Prostate gland (tissue), 2 donors: ENCODE data around the gene CNTNAP2.

Experiments
- POLR2A ChIP-seq: fragments of 450-650 bp; IDR thresholded peaks from one replicate; pipeline ENCODE4 v1.6.1; 2016; ENCODE audit warnings: antibody characterized with exemption, mild to moderate bottlenecking
- POLR2AphosphoS5 ChIP-seq: sonication (generic); formaldehyde crosslinking; IDR thresholded peaks from one replicate; pipeline ENCODE4 v1.6.1; 2017; ENCODE audit warnings: antibody characterized with exemption
- TF ChIP-seq, protein P1 (sequence below), 4 experiments: fragments of 200-600 bp in 2 of 4; fragments of 450-650 bp in 2 of 4; sonication (generic) in 2 of 4; IDR thresholded peaks; 1 replicate in 3 of 4; 2 replicates in 1 of 4; pipeline ENCODE4 v1.5.1; 2016 to 2019; ENCODE audit warnings: antibody characterized with exemption in 4 of 4, mild to moderate bottlenecking in 2 of 4, moderate library complexity in 2 of 4

DNA sequence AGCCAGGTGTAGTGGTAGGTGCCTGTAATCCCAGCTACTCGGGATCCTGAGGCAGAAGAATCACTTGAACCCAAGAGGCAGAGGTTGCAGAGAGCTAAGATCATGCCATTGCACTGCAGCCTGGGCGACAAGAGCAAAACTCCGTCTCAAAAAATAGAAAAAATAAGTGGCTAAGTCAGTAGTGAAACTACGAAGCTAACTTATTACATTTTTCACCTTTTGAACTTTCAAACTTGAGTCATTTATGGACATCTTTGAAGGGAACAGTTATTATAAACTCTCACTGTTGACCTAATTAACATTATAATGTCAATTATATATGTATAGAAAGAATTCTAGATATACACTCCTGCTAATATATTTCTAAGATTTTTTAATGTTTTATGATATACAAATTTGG, 1932.5 kb downstream of the CNTNAP2 start:
- TF ChIP-seq POLR2AphosphoS5 (no peak), POLR2A (no peak)
- TF ChIP-seq, protein P1, sequence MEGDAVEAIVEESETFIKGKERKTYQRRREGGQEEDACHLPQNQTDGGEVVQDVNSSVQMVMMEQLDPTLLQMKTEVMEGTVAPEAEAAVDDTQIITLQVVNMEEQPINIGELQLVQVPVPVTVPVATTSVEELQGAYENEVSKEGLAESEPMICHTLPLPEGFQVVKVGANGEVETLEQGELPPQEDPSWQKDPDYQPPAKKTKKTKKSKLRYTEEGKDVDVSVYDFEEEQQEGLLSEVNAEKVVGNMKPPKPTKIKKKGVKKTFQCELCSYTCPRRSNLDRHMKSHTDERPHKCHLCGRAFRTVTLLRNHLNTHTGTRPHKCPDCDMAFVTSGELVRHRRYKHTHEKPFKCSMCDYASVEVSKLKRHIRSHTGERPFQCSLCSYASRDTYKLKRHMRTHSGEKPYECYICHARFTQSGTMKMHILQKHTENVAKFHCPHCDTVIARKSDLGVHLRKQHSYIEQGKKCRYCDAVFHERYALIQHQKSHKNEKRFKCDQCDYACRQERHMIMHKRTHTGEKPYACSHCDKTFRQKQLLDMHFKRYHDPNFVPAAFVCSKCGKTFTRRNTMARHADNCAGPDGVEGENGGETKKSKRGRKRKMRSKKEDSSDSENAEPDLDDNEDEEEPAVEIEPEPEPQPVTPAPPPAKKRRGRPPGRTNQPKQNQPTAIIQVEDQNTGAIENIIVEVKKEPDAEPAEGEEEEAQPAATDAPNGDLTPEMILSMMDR (IDR thresholded peaks at IDR 0.05), result no peak
